Sigmoid colon (tissue), 4 donors: Measurements from ENCODE around the gene CCDC57.

Experiments
- EP300 ChIP-seq, 4 donors: sonication (generic); formaldehyde crosslinking; IDR thresholded peaks; one replicate each; pipeline ENCODE4 v1.6.1; 2017; ENCODE audit warnings: antibody characterized with exemption in 4 of 4
- POLR2A ChIP-seq, 2 donors: fragments of 450-650 bp; IDR thresholded peaks; one replicate each; pipeline ENCODE4 v1.6.1; 2016; ENCODE audit warnings: antibody characterized with exemption in 2 of 2, mild to moderate bottlenecking in 2 of 2, moderate library complexity in 2 of 2
- POLR2AphosphoS5 ChIP-seq, 4 donors: sonication (generic); formaldehyde crosslinking; IDR thresholded peaks; one replicate each; pipeline ENCODE4 v1.6.1; 2017; ENCODE audit warnings: antibody characterized with exemption in 4 of 4
- TF ChIP-seq, protein P1 (sequence below), 4 experiments: fragments of 450-650 bp in 3 of 4; fragments of 200-600 bp in 1 of 4; IDR thresholded peaks; one replicate each; pipeline ENCODE4 v1.5.1; 2016 to 2019; ENCODE audit warnings: antibody characterized with exemption in 4 of 4, mild to moderate bottlenecking in 3 of 4, moderate library complexity in 2 of 4

DNA sequence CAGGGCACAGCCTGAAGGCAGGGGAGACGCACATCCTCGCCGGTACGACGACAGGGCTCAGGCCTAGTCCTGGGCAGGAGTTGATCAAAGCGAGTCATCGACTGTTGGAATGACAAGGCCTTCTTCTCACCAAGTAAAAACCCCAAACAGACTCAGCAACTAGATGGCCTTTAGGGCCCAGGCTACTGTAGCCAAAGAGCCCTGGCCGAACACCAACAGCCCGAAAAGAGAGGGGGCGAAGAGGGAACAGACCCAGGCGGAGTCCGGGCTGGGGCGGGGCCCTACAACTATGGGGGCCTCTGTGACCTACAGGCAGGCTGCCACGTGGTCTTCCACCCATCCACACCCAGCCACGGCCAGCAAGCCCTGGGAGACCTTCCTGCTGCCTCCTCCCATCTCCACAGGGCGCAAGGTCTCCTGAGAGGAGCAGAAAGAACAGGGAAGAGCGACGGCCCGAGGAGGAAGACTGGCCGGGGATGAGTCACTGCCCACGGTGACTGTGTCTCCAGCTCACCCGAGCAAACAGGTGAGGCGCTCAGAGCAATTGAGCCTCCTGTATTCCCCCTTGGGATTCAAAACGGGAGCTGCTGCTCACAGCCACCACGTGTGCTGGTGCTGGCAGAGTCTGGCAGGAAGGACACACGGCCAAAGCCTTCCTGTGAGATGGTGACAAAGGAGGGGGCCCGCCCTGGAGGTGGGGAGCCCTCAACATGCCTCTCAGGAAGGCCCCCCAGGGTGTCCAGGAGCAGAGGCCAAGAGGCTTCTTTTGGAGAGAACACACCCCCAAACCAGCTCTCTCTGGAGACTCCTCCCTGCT, 33.9 kb upstream of the CCDC57 start:
- TF ChIP-seq, protein P1, sequence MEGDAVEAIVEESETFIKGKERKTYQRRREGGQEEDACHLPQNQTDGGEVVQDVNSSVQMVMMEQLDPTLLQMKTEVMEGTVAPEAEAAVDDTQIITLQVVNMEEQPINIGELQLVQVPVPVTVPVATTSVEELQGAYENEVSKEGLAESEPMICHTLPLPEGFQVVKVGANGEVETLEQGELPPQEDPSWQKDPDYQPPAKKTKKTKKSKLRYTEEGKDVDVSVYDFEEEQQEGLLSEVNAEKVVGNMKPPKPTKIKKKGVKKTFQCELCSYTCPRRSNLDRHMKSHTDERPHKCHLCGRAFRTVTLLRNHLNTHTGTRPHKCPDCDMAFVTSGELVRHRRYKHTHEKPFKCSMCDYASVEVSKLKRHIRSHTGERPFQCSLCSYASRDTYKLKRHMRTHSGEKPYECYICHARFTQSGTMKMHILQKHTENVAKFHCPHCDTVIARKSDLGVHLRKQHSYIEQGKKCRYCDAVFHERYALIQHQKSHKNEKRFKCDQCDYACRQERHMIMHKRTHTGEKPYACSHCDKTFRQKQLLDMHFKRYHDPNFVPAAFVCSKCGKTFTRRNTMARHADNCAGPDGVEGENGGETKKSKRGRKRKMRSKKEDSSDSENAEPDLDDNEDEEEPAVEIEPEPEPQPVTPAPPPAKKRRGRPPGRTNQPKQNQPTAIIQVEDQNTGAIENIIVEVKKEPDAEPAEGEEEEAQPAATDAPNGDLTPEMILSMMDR (IDR thresholded peaks at IDR 0.05): no peak
- no peak for TF ChIP-seq POLR2A (IDR thresholded peaks at IDR 0.05)
- peak in 1 of 4 donors; percentile 8 for TF ChIP-seq POLR2AphosphoS5 (IDR thresholded peaks at IDR 0.05)
- TF ChIP-seq EP300 (IDR thresholded peaks at IDR 0.05): no peak
